ENCODE measurements around the gene OSBPL1A. TPM values are rescaled to one million over a fixed set of nuclear protein-coding genes. Genes with fewer than 3 reads are reported as not detected.

OSBPL1A gene
- polyA plus RNA-seq, 1 of the 3 experiments (the other 2 are of a cell fraction), result 21.3 TPM

GRCh38 chr18:24426398-24427294 is 29.0 kb upstream of the OSBPL1A start, which contains the start of gene IMPACT (continued):
- TF ChIP-seq NFIC (IDR thresholded peaks at IDR 0.05; ENCODE audit: borderline replicate concordance) (no peak), EZH2phosphoT487 (IDR thresholded peaks at IDR 0.05; ENCODE audit: borderline replicate concordance, low read depth) (no peak), ZBTB33 (IDR thresholded peaks at IDR 0.05; ENCODE audit: borderline replicate concordance, low read depth) (no peak), CHD2 (IDR thresholded peaks at IDR 0.05; ENCODE audit: low read length, partially characterized antibody) (peak; percentile 87), RAD21 (IDR thresholded peaks at IDR 0.05; ENCODE audit: low read length) (no peak), MXI1 (IDR thresholded peaks at IDR 0.05; ENCODE audit: low read depth, low read length) (peak; percentile 84), FOSL2 (IDR thresholded peaks at IDR 0.05; ENCODE audit: borderline replicate concordance, low read depth) (no peak), MAX (IDR thresholded peaks at IDR 0.05; ENCODE audit: low read depth) (peak; percentile 91), YY1 (IDR thresholded peaks at IDR 0.05; ENCODE audit: low read depth) (peak; percentile 66; the same call in 1 of the 2 replicates), SMC3 (IDR thresholded peaks at IDR 0.05; ENCODE audit: low read depth, low read length) (no peak)

GRCh38 chr18:24426073-24426397 is 28.4 kb upstream of the OSBPL1A start:
- peaks cover 9 to 13% of the 10 kb centered on the region in 2 experiments for H3K36me3 ChIP-seq (replicated peaks in 1 of 2; ENCODE audit: control insufficient read depth in 1 of 2, insufficient read depth in 2 of 2, low read length in 1 of 2)
- no peaks in the 10 kb centered on the region for H3K9me2 ChIP-seq
- peak overlapping the region; percentile 85 for H3K4me2 ChIP-seq
- no peak for DNase-seq
- 39% methylated on average over 11 of the region's 11 CpGs for WGBS (ENCODE audit: low lambda C conversion rate)
- ChIA-PET POLR2A (interaction anchor here (0.6 to 1.9 kb wide), 8 partner anchors 9 to 57 kb away, joined by 3 to 11 read pairs (median 4); partner anchors contain the start of gene OSBPL1A), CTCF (interaction anchor here (1.0 kb wide), 2 partner anchors 28 to 32 kb away, joined by 4 read pairs; no protein-coding TSS in a partner anchor)
- no peaks in the 10 kb centered on the region for H3K9me3 ChIP-seq
- peaks cover 0 to 7% of the 10 kb centered on the region in 2 experiments; a peak in 2 of 4 replicates for H3K4me1 ChIP-seq (ENCODE audit: control insufficient read depth in 1 of 2, insufficient read depth in 2 of 2, low read depth in 1 of 2, low read length in 1 of 2)
- H3K4me3 ChIP-seq (ENCODE audit: low read depth in 2 of 2, low read length in 1 of 2), result peak overlapping the region; percentile 68 to 88
- peaks cover 5% of the 10 kb centered on the region; the same call in 1 of the 2 replicates for H3K79me2 ChIP-seq (ENCODE audit: insufficient read depth)
- H3K27ac ChIP-seq (ENCODE audit: low read depth in 2 of 2, low read length in 1 of 2), result peak overlapping the region; percentile 53 to 92; a peak in 3 of 4 replicates
- H4K20me1 ChIP-seq (ENCODE audit: insufficient read depth), result no peaks in the 10 kb centered on the region
- peak overlapping the region; percentile 81 for H3K9ac ChIP-seq
- no peaks in the 10 kb centered on the region for H3F3A ChIP-seq (replicated peaks; ENCODE audit: insufficient read depth)
- TF ChIP-seq SIN3A (IDR thresholded peaks at IDR 0.05; ENCODE audit: borderline replicate concordance, low read depth, low read length) (no peak), MEF2A (IDR thresholded peaks at IDR 0.05; ENCODE audit: borderline replicate concordance, low read depth) (no peak), SMC3 (IDR thresholded peaks at IDR 0.05; ENCODE audit: low read depth, low read length) (no peak), CTCF (IDR thresholded peaks at IDR 0.05) (no peak), JUND (IDR thresholded peaks at IDR 0.05) (no peak), MAX (IDR thresholded peaks at IDR 0.05; ENCODE audit: low read depth) (no peak), FOXM1 (IDR thresholded peaks at IDR 0.05; ENCODE audit: low read depth) (no peak), RFX5 (IDR thresholded peaks at IDR 0.05; ENCODE audit: low read length) (no peak), EZH2phosphoT487 (IDR thresholded peaks at IDR 0.05; ENCODE audit: borderline replicate concordance, low read depth) (no peak), CHD2 (IDR thresholded peaks at IDR 0.05; ENCODE audit: low read length, partially characterized antibody) (no peak)
- no peaks in the 10 kb centered on the region for H3K27me3 ChIP-seq (ENCODE audit: insufficient read depth)
- H2AFZ ChIP-seq (ENCODE audit: low read depth), result peak overlapping the region; percentile 96

Data from SK-N-SH (cell line).